NCI-H2227 (cell line): ENCODE results near the gene MEP1B.

Source experiments
- DNase-seq: peaks from one replicate; lab custom pipeline; 2025; ENCODE audit not compliant: unreplicated experiment; lab: John Stamatoyannopoulos, UW

MEP1B gene

DNA sequence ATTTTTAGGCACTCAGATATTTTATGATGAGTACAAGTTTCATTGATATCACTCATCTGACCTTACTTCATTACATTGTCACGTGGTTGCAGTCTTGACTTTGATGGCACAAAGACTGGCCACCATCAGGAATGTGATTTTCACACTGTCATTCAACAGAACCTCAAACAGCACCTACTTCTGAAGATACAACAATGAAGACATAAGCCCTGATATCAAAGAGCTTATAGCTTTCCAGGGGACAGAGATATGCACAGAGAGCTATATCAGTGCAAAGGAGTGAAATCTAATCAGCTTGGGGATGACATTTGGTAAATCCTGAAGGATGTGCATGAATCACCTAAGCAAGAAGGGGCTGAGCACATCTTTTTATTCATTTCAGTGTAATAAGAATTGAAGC is 72.3 kb downstream of the MEP1B start:
- no peak for DNase-seq

DNA sequence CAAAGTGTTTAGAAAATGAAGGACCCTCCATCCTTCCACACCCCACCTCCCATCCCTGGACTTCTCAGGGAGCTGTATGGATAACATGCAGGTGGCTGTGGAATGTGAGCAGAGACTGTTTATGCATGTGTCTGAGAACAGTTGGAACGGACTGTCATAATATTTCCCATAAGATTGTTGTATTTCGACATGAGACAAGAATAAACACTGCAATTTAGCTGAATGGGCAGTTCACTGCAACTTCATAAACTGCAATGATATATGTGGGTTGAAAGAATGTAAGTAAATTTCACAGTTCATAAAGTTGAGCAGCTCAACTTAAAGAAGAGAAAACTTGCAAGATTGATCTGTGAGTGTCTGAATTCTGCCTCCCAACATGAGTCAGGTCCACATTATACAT is 74.6 kb downstream of the MEP1B start:
- DNase-seq, result no peak

DNA sequence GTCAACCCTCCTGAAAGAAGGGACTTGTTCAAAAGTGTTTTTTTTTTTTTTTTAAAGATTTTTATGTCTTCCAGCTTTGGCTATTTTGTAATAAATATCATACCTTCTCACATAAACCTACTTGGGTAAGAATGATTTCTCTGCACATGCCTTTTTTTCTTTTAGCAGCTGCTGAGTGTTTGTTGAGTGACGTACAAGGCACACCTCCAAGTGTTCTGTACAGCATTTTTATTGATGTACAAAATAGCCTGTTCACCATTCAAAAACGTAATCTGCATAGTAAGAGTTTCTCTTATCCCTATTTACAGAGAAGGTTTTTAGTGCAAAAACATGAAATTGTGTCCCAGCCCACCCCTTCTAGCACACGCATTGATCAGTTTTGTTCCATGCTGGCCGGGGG is 77.6 kb downstream of the MEP1B start:
- DNase-seq, result no peak
